ENCODE results near the gene TRIP4.

DNA sequence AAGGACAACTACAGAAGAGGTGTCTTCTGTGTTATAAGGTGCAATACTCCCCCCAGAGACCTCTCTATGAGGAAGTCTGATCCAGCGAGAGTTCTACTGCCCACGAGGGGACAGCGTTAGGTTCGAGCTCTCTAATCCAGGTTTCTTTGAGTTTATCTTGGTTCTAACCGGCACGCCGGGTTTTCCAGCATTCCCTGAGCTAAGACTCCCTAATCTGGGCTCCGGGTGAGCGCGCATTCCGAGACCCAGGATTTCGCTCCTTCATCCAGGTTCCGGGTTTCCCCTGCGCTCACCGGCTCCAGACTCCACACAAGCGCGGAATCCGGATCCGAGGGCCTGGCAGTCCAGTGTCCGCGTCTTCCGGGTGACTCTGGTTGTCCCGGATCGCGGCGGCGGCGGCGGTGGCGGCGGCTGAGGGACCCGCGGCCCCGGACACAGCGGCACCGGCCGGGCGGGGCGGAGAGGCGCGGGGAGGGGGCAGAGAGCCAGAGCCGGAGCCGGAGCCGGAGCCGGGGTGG, 72.6 kb downstream of the TRIP4 start, which contains the start of gene ZNF609:
- TF ChIP-seq, protein P1, sequence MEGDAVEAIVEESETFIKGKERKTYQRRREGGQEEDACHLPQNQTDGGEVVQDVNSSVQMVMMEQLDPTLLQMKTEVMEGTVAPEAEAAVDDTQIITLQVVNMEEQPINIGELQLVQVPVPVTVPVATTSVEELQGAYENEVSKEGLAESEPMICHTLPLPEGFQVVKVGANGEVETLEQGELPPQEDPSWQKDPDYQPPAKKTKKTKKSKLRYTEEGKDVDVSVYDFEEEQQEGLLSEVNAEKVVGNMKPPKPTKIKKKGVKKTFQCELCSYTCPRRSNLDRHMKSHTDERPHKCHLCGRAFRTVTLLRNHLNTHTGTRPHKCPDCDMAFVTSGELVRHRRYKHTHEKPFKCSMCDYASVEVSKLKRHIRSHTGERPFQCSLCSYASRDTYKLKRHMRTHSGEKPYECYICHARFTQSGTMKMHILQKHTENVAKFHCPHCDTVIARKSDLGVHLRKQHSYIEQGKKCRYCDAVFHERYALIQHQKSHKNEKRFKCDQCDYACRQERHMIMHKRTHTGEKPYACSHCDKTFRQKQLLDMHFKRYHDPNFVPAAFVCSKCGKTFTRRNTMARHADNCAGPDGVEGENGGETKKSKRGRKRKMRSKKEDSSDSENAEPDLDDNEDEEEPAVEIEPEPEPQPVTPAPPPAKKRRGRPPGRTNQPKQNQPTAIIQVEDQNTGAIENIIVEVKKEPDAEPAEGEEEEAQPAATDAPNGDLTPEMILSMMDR (IDR thresholded peaks at IDR 0.05) = no peak
- TF ChIP-seq ZFX (IDR thresholded peaks at IDR 0.05; ENCODE audit: borderline replicate concordance) = no peak
